ENCODE measurements around the gene PRKCH.

GRCh38 chr14:61524936-61525292 lies 203.5 kb downstream of the PRKCH start:
- TF ChIP-seq CTCF (tag by site-specific recombination; IDR thresholded peaks at IDR 0.05) (no peak), ZNF274 (IDR thresholded peaks at IDR 0.05; ENCODE audit: low read length) (no peak), ZNF274 (tag by site-specific recombination; IDR thresholded peaks at IDR 0.05; ENCODE audit: borderline replicate concordance) (no peak), ZNF585B (tag by site-specific recombination; IDR thresholded peaks at IDR 0.05) (no peak)
